ENCODE measurements around the gene MRPL49. TPM values are rescaled to one million over a fixed set of nuclear protein-coding genes. Genes with fewer than 3 reads are reported as not detected.
"Not testable (repeated sequence)": the region's sequence is repeated elsewhere in the genome, so short reads cannot be mapped to it uniquely, and the experiment has no call there.

The MRPL49 gene

GRCh38 chr11:65166893-65167292, 44.8 kb downstream of the MRPL49 start:
- no peaks in the 10 kb centered on the region for H3K27me3 ChIP-seq (ENCODE audit: control insufficient read depth, insufficient read depth, low read length)
- no peaks in the 10 kb centered on the region for H3K36me3 ChIP-seq (ENCODE audit: insufficient read depth, low read length)
- no peak overlapping the region for H3K4me2 ChIP-seq (ENCODE audit: low read length)
- no peak overlapping the region for H3K4me3 ChIP-seq (ENCODE audit: low read length)
- H3K9ac ChIP-seq (ENCODE audit: low read depth, low read length), result no peak overlapping the region
- H3K9me3 ChIP-seq (replicated peaks; ENCODE audit: low read length), result no peaks in the 10 kb centered on the region
- H3K4me1 ChIP-seq (ENCODE audit: control insufficient read depth, insufficient read depth, low read length), result peaks cover 8% of the 10 kb centered on the region

GRCh38 chr11:65167656-65168055, 45.5 kb downstream of the MRPL49 start:
- Histone ChIP-seq H3K4me1 (ENCODE audit: control insufficient read depth, insufficient read depth, low read length) (peaks cover 8% of the 10 kb centered on the region), H3K36me3 (ENCODE audit: insufficient read depth, low read length) (no peaks in the 10 kb centered on the region), H3K4me2 (ENCODE audit: low read length) (no peak overlapping the region), H3K4me3 (ENCODE audit: low read length) (no peak overlapping the region), H3K9ac (ENCODE audit: low read depth, low read length) (no peak overlapping the region), H3K27me3 (ENCODE audit: control insufficient read depth, insufficient read depth, low read length) (no peaks in the 10 kb centered on the region), H3K9me3 (replicated peaks; ENCODE audit: low read length) (no peaks in the 10 kb centered on the region)

- H3K4me3 ChIP-seq (ENCODE audit: low read length), result no peak overlapping the region
- no peaks in the 10 kb centered on the region for H3K9me3 ChIP-seq (replicated peaks; ENCODE audit: low read length)
- H3K9ac ChIP-seq (ENCODE audit: low read depth, low read length), result peak overlapping the region; percentile 43
- no peak overlapping the region for H3K4me2 ChIP-seq (ENCODE audit: low read length)
- no peaks in the 10 kb centered on the region for H3K36me3 ChIP-seq (ENCODE audit: insufficient read depth, low read length)
- H3K4me1 ChIP-seq (ENCODE audit: control insufficient read depth, insufficient read depth, low read length), result peaks cover 8% of the 10 kb centered on the region
- H3K27me3 ChIP-seq (ENCODE audit: control insufficient read depth, insufficient read depth, low read length), result no peaks in the 10 kb centered on the region
Observed at GRCh38 chr11:65169164-65169641, 47.1 kb downstream of the MRPL49 start.

GRCh38 chr11:65170058-65170534, 48.0 kb downstream of the MRPL49 start, which contains the start of gene SPDYC:
Gene SPDYC (plus strand): TSS chr11:65170233. CDS start chr11:65171358, 1,125 bp downstream.
- peaks cover 8% of the 10 kb centered on the region for H3K4me1 ChIP-seq (ENCODE audit: control insufficient read depth, insufficient read depth, low read length)
- peak within 1 kb of the TSS; percentile 43 for H3K9ac ChIP-seq (ENCODE audit: low read depth, low read length)
- no peaks in the 10 kb centered on the region for H3K36me3 ChIP-seq (ENCODE audit: insufficient read depth, low read length)
- no peaks in the 10 kb centered on the region for H3K27me3 ChIP-seq (ENCODE audit: control insufficient read depth, insufficient read depth, low read length)
- H3K4me2 ChIP-seq (ENCODE audit: low read length), result no peak within 1 kb of the TSS
- H3K4me3 ChIP-seq (ENCODE audit: low read length), result no peak within 1 kb of the TSS
- no peaks in the 10 kb centered on the region for H3K9me3 ChIP-seq (replicated peaks; ENCODE audit: low read length)

GRCh38 chr11:65172600-65172999, 50.5 kb downstream of the MRPL49 start:
- Histone ChIP-seq H3K9me3 (replicated peaks; ENCODE audit: low read length) (no peaks in the 10 kb centered on the region), H3K4me3 (ENCODE audit: low read length) (no peak overlapping the region), H3K4me1 (ENCODE audit: control insufficient read depth, insufficient read depth, low read length) (peaks cover 8% of the 10 kb centered on the region), H3K4me2 (ENCODE audit: low read length) (no peak overlapping the region), H3K36me3 (ENCODE audit: insufficient read depth, low read length) (no peaks in the 10 kb centered on the region), H3K9ac (ENCODE audit: low read depth, low read length) (no peak overlapping the region), H3K27me3 (ENCODE audit: control insufficient read depth, insufficient read depth, low read length) (no peaks in the 10 kb centered on the region)

- H3K4me3 ChIP-seq (ENCODE audit: low read length); H3K4me1 ChIP-seq (ENCODE audit: control insufficient read depth, insufficient read depth, low read length); H3K9ac ChIP-seq (ENCODE audit: low read depth, low read length); H3K4me2 ChIP-seq (ENCODE audit: low read length); H3K9me3 ChIP-seq (replicated peaks; ENCODE audit: low read length); H3K27me3 ChIP-seq (ENCODE audit: control insufficient read depth, insufficient read depth, low read length); H3K36me3 ChIP-seq (ENCODE audit: insufficient read depth, low read length): not testable (repeated sequence)
Observed at GRCh38 chr11:65174571-65175010, 52.5 kb downstream of the MRPL49 start.

Small RNA genes within 50 kb of the gene (small RNA-seq; reads per million reads assigned to genes)
- gene HIGD1AP10 (not detected), gene PDCL2P2 (not detected), gene RNU2-23P (67.6 reads per million, percentile 96 among the genes with 10 or more reads in this experiment)

All from skeletal muscle satellite cell (primary cell).